Measurements from ENCODE around the gene ST6GAL1.

ST6GAL1 gene

GRCh38 chr3:187074846-187075245, 144.5 kb downstream of the ST6GAL1 start:
- DNase-seq (ENCODE audit: low read depth) = no peak
- H3K4me3 ChIP-seq (ENCODE audit: low read depth, low read length) = no peak overlapping the region
- TF ChIP-seq POLR2A (IDR thresholded peaks at IDR 0.05; ENCODE audit: extremely low read depth, insufficient read length) (no peak), MYC (IDR thresholded peaks at IDR 0.05; ENCODE audit: low read depth, low read length) (no peak)
- TF ChIP-seq, protein P1, sequence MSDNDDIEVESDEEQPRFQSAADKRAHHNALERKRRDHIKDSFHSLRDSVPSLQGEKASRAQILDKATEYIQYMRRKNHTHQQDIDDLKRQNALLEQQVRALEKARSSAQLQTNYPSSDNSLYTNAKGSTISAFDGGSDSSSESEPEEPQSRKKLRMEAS (IDR thresholded peaks at IDR 0.05; ENCODE audit: low read depth, low read length) = no peak
- TF ChIP-seq, protein P2, sequence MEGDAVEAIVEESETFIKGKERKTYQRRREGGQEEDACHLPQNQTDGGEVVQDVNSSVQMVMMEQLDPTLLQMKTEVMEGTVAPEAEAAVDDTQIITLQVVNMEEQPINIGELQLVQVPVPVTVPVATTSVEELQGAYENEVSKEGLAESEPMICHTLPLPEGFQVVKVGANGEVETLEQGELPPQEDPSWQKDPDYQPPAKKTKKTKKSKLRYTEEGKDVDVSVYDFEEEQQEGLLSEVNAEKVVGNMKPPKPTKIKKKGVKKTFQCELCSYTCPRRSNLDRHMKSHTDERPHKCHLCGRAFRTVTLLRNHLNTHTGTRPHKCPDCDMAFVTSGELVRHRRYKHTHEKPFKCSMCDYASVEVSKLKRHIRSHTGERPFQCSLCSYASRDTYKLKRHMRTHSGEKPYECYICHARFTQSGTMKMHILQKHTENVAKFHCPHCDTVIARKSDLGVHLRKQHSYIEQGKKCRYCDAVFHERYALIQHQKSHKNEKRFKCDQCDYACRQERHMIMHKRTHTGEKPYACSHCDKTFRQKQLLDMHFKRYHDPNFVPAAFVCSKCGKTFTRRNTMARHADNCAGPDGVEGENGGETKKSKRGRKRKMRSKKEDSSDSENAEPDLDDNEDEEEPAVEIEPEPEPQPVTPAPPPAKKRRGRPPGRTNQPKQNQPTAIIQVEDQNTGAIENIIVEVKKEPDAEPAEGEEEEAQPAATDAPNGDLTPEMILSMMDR (IDR thresholded peaks at IDR 0.05; ENCODE audit: low read depth, low read length) = no peak

- TF ChIP-seq, protein P2 (IDR thresholded peaks at IDR 0.05; ENCODE audit: low read depth, low read length) = no peak
- TF ChIP-seq, protein P1 (IDR thresholded peaks at IDR 0.05; ENCODE audit: low read depth, low read length) = no peak
- TF ChIP-seq POLR2A (IDR thresholded peaks at IDR 0.05; ENCODE audit: extremely low read depth, insufficient read length) = no peak
- no peak for TF ChIP-seq MYC (IDR thresholded peaks at IDR 0.05; ENCODE audit: low read depth, low read length)
- H3K4me3 ChIP-seq (ENCODE audit: low read depth, low read length) = no peak overlapping the region
- no peak for DNase-seq (ENCODE audit: low read depth)
Measured at GRCh38 chr3:187076297-187076696, 146.0 kb downstream of the ST6GAL1 start.

GRCh38 chr3:187077085-187077484, 146.8 kb downstream of the ST6GAL1 start:
- H3K4me3 ChIP-seq (ENCODE audit: low read depth, low read length) = no peak overlapping the region
- TF ChIP-seq MYC (IDR thresholded peaks at IDR 0.05; ENCODE audit: low read depth, low read length) (no peak), POLR2A (IDR thresholded peaks at IDR 0.05; ENCODE audit: extremely low read depth, insufficient read length) (no peak)
- TF ChIP-seq, protein P2 (IDR thresholded peaks at IDR 0.05; ENCODE audit: low read depth, low read length) = no peak
- TF ChIP-seq, protein P1 (IDR thresholded peaks at IDR 0.05; ENCODE audit: low read depth, low read length) = no peak
- no peak for DNase-seq (ENCODE audit: low read depth)

- H3K4me3 ChIP-seq (ENCODE audit: low read depth, low read length) = no peak overlapping the region
- TF ChIP-seq, protein P2 (IDR thresholded peaks at IDR 0.05; ENCODE audit: low read depth, low read length) = no peak
- no peak for TF ChIP-seq POLR2A (IDR thresholded peaks at IDR 0.05; ENCODE audit: extremely low read depth, insufficient read length)
- no peak for TF ChIP-seq MYC (IDR thresholded peaks at IDR 0.05; ENCODE audit: low read depth, low read length)
- DNase-seq (ENCODE audit: low read depth) = no peak
Measured at GRCh38 chr3:187077537-187077936, 147.2 kb downstream of the ST6GAL1 start.

GRCh38 chr3:187079090-187080022, 149.0 kb downstream of the ST6GAL1 start:
- no peak for DNase-seq (ENCODE audit: low read depth)
- no peak overlapping the region for H3K4me3 ChIP-seq (ENCODE audit: low read depth, low read length)
- TF ChIP-seq, protein P2 (IDR thresholded peaks at IDR 0.05; ENCODE audit: low read depth, low read length) = no peak
- TF ChIP-seq, protein P1 (IDR thresholded peaks at IDR 0.05; ENCODE audit: low read depth, low read length) = no peak
- TF ChIP-seq MYC (IDR thresholded peaks at IDR 0.05; ENCODE audit: low read depth, low read length) = no peak
- TF ChIP-seq POLR2A (IDR thresholded peaks at IDR 0.05; ENCODE audit: extremely low read depth, insufficient read length) = no peak

All from NB4 (cell line).